ENCODE data around the gene FLG2. TPM values are rescaled to one million over a fixed set of nuclear protein-coding genes. Genes with fewer than 3 reads are reported as not detected.
"Not testable (repeated sequence)": the region's sequence is repeated elsewhere in the genome, so short reads cannot be mapped to it uniquely, and the experiment has no call there.

The FLG2 gene
- total and polyA plus RNA-seq, 2 experiments from 2014 or later: not detected

DNA sequence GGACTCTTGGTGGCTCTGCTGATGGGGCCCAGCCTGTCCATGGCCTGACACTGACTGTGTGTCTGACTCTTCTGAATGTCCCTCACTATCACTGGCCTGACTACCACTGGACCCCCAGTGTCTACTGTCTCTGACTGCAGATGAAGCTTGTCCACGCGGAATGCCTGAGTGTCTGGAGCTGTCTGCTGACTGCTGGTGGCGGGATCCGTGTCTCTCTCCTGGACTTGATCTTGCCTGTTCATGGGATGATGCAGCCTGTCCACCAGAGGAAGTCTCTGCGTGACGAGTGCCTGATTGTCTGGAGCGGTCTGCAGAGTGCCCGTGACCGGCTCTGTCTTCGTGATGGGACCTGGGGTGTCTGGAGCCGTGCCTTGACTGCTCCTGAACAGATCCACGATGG is 55.0 kb downstream of the FLG2 start:
- not testable (repeated sequence) for H3K4me3 ChIP-seq; H2AFZ ChIP-seq; DNase-seq (ENCODE audit: low spot score); H3K27ac ChIP-seq; H3K4me1 ChIP-seq (ENCODE audit: insufficient read depth); H3K27me3 ChIP-seq; H3K9me3 ChIP-seq (ENCODE audit: low read depth); H3K4me2 ChIP-seq; H3K9me2 ChIP-seq (replicated peaks; ENCODE audit: insufficient read depth); H4K20me1 ChIP-seq (ENCODE audit: insufficient read depth, poor library complexity, severe bottlenecking); H3K79me2 ChIP-seq; H3K36me3 ChIP-seq (replicated peaks; ENCODE audit: insufficient read depth, low read depth)
- 91% methylated on average over 12 of the region's 12 CpGs for WGBS (ENCODE audit: low lambda C conversion rate, missing lambda C conversion rate)

DNA sequence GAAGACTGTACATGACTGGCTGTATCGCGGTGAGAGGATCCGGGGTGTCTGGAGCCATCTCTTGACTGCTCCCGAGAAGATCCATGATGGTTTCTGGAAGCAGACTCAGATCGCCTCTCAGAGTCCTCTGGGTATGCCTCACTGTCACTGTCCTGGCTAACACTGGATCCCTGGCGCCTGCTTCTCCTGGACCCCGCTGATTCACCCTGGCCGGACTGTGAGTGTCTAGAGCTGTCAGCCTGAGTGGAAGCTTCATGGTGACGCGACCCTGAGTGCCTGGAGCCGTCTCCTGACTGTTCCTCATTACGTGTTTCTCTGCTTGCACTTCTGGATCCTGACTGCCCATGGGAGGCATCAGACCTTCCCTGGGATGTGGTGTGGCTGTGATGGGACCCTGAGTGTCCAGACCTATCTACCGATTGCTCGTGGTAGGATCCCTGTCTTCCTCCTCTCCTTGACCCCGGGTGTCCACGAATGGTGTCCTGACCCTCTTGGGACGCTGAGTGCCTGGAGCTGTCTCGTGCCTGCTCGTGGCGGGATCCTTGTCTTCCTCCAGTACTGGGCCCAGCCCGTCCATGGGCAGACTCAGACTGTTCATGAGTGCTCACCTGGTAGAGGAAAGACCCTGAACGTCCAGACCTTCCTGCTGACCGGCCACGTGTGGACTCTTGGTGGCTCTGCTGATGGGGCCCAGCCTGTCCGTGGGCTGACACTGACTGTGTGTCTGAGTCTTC is 56.5 kb downstream of the FLG2 start:
- H3K27ac ChIP-seq; H3K36me3 ChIP-seq (replicated peaks; ENCODE audit: insufficient read depth, low read depth); H3K27me3 ChIP-seq; DNase-seq (ENCODE audit: low spot score); H3K4me1 ChIP-seq (ENCODE audit: insufficient read depth); H3K79me2 ChIP-seq; H3K9me3 ChIP-seq (ENCODE audit: low read depth); H3K9me2 ChIP-seq (replicated peaks; ENCODE audit: insufficient read depth); H3K4me3 ChIP-seq; H3K4me2 ChIP-seq; H4K20me1 ChIP-seq (ENCODE audit: insufficient read depth, poor library complexity, severe bottlenecking); H2AFZ ChIP-seq: not testable (repeated sequence)
- 82% methylated on average over 21 of the region's 25 CpGs for WGBS (ENCODE audit: low lambda C conversion rate, missing lambda C conversion rate)

Small RNA genes within 50 kb of the gene (small RNA-seq; reads per million reads assigned to genes)
- gene HMGN3P1: not detected

Other genes with a start within 250 kb of the FLG2 start
- not detected in 2 replicates for gene TCHH, start 244.6 kb downstream of the FLG2 start, total RNA-seq
- 0.12 TPM in 1 of 2 replicates, not detected in the other for gene TCHH, start 244.6 kb downstream of the FLG2 start, polyA plus RNA-seq
- gene RPTN, start 200.8 kb downstream of the FLG2 start, total RNA-seq: not detected in 2 replicates
- not detected in 2 replicates for gene RPTN, start 200.8 kb downstream of the FLG2 start, polyA plus RNA-seq
- not detected in 2 replicates for gene HRNR, start 135.8 kb downstream of the FLG2 start, total RNA-seq
- gene HRNR, start 135.8 kb downstream of the FLG2 start, polyA plus RNA-seq: not detected in 2 replicates
- gene FLG, start 34.8 kb downstream of the FLG2 start, total RNA-seq: not detected in 2 replicates
- not detected in 2 replicates for gene FLG, start 34.8 kb downstream of the FLG2 start, polyA plus RNA-seq
- not detected in 2 replicates for gene CRNN, start 54.3 kb upstream of the FLG2 start, total RNA-seq
- gene CRNN, start 54.3 kb upstream of the FLG2 start, polyA plus RNA-seq: not detected in 2 replicates
- gene LCE5A, start 150.8 kb upstream of the FLG2 start, total RNA-seq: not detected in 2 replicates
- not detected in 2 replicates for gene LCE5A, start 150.8 kb upstream of the FLG2 start, polyA plus RNA-seq
- not detected in 2 replicates for gene CRCT1, start 154.5 kb upstream of the FLG2 start, total RNA-seq
- gene CRCT1, start 154.5 kb upstream of the FLG2 start, polyA plus RNA-seq: not detected in 2 replicates
- gene LCE3E, start 206.8 kb upstream of the FLG2 start, total RNA-seq: not detected in 2 replicates
- not detected in 2 replicates for gene LCE3E, start 206.8 kb upstream of the FLG2 start, polyA plus RNA-seq
- not detected in 2 replicates for gene LCE3D, start 220.5 kb upstream of the FLG2 start, total RNA-seq
- gene LCE3D, start 220.5 kb upstream of the FLG2 start, polyA plus RNA-seq: not detected in 2 replicates
- gene LCE3C, start 240.2 kb upstream of the FLG2 start, total RNA-seq: not detected in 2 replicates
- gene LCE3C, start 240.2 kb upstream of the FLG2 start, polyA plus RNA-seq: not detected in 2 replicates